GM21737 (cell line): ENCODE data around the gene C1GALT1C1L.
"Not testable (repeated sequence)": the region's sequence is repeated elsewhere in the genome, so short reads cannot be mapped to it uniquely, and the experiment has no call there.

ENCODE experiments used
- ATAC-seq: cut with Tn5 transposase; IDR thresholded peaks from one replicate; pipeline ENCODE4 v1.9.1; 2021; ENCODE audit warnings: mild to moderate bottlenecking, moderate library complexity; ENCODE audit not compliant: unreplicated experiment

The C1GALT1C1L gene

DNA sequence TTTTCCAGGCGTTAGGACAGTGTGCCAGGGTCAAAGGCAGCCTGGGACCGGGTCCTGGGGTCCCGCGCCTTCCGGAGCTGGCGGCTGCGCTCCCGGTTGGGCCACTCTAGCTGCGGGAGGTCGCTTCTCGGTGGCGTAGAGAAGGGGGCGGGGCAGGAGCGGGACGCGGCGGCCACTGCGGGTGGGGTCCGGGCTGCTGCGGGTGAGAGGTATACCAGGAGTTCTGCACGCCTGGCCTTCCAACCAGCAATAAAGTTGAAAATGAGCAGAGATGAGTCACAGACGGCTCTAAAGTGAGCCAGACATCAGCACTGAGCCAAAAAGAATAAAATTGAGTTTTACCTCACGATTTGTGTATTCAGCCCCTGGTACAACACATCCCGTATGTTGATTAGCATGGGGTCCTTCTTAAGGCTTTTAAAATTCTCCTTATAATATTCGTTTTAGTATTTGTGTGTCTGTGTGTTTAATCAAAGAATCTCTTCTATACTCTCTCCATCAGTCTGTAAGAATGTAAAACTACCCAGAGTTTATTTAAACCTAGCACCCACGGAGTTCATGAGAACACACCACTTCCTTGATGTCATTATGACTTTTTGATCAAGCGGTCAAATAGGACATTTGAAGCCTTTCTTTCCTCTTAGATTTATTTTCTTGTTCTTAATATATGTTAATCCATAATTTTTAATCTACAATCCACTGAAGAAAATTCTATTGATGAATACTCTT lies at the start of gene C1GALT1C1L:
C1GALT1C1L (minus strand) TSS at position 108 of the 729 bp plus-strand sequence; CDS start at position 1, 107 bp downstream.
- ATAC-seq, result no peak

DNA sequence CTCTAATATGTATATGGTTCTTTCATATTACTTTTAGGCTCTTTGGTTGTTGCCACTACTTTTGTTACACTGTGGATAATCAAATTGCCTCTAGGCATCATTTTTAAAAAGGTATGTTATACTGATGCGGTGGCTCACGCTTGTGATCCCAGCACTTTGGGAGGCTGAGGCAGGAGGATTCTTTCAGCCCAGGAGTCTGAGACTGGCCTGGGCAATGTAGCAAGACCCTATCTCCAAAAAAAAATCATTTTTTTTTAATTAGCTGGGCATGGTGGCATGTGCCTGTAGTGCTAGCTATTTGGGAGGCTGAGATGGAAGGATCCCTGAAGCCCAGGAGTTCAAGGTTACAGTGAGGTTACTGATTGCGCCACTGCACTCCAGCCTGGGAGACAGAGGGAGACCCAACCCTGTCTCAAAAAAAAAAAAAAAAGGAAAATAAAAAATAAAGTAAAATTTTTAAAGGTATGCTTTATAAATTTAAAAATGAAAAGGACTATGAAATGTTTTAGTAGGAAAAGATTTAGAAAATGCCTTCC lies 49.5 kb upstream of the C1GALT1C1L start:
- ATAC-seq, result no peak

DNA sequence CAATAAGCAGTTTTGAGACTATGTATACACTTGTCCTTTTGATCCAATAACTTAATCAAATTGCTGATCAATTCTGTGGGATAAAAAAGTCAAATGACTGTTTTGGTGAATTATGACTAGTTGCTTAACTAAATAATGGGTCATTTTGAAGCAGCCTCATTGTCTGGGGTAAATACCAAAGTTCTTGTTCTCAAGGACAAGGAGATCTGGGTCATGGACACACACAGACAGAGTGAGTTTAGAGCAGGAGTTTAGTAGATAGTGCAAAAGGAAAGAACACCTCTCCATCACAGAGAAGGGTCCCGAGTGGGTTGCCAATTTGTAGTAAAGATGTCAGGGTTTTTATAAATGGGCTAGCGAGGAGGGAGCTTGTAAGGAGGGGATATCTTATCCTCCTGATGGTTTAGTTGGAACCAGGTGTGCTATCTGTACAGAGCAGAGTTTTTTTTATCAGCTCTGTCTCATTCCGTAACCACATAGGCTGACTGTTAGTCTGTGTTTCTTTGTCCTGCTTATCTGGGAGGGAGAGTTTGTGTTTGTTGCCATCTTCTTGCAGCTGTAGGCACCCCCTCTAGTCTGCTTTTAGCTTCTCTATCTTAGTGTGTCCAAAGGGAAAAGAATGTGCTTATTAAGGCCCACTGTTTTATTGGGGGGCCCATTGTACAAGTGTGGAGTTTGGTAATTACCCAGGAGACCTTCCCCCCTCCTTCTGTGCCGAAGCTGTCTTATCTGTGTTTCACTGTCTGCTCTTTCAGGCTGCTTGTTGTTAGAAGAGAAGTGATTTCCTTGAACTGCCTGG lies 48.7 kb upstream of the C1GALT1C1L start:
- no peak for ATAC-seq

DNA sequence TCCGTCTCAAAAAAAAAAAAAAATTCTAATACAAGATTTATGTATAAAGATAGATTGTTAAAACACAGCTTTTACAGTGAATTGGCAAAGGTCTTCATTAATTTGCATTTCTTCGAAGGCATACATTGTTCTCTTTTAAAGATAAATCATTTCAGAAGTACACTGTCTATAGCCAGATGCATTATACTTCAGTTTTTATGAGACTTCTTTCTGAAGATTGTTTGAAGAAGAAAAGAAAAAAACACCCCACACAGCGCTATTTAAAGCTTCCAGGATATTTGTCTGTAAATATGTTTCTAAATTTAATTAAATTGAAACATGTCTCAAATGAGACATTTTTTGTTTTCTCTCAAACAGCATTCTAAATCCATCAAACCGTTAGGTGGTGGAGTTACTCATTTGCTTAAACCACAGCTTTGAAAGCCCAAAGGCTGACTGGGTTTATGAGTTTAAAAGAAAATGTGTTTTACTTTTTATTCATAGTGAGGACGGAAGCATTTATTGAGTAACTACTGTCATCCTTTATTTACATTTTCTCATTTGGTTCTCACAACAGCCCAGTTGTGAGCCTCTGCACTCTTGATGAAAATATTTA lies 42.4 kb upstream of the C1GALT1C1L start:
- ATAC-seq, result peak; percentile 66

DNA sequence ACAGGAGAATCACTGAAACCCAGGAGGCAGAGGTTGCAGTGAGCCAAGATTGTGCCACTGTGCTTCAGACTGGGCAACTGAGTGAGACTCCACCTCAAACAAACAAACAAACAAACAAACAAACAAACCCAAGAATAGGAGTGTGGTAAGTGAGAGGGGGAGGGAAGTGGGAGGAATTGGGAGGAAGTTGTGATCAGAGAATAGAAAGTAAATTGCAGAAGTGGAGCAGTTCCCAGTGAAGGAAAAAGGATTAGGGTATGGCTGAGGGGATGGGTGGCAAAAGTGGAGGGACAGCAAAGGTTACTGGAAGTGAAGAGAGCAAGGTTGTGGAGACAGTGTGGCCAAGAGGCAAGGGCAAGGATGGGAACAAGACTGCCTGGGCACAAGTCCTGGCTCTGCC lies 41.1 kb upstream of the C1GALT1C1L start:
- ATAC-seq, result no peak

DNA sequence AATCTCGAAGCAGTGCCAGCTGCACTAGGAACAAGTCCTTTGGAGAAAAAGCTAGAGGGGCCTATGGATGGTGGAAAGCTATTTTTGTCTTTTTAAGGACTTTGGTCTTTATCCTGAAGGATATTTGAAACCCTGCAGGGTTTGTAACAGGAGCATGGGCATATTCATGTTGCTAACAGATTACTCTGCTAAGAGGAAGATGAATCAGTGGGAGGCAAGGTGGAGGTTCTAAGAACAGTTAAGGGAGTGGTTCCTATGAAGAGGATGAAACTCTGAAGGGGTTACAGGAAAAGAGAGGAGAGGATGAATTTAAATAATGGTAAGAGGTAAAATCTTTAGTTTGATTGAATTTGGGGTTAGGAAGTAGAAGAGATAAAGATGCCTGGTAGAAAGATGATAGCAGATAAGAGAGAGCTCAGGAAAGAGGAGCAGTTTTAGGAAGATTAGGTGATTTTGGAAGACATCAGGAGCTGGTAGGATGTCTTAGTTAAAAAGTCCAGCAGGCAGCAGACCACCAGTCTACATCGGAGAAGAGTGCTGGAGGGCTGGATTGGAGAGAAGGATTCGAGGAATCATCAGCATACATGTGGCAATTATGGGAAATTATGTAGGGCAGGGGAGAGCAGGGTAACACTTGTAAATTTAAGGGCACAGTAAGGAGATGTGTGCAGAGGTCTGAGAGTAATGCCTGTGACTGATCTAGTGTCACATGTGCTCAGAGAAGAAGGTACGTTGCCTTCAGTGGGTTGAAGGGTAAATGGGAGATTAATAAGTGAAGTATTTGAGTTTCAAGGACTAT lies 39.3 kb upstream of the C1GALT1C1L start:
- ATAC-seq, result no peak

DNA sequence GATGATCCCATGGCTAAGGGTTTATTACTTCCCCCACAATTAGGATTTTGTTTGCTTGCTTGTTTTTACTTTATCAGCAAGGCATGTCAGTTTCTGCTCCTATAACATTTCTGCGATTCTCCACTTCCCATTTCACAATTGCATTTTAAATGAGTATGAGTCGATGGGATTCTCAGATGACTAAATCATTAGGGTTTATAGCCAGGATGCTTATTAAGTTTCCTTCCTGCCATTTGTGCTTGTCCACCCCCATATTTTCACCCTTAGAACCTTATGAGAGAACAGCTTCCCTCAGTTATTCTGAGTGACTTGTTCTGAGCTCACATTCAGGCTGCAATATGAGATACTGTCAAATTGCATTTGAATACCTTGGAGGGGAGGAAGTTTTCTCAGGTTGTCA lies 37.9 kb upstream of the C1GALT1C1L start:
- no peak for ATAC-seq

DNA sequence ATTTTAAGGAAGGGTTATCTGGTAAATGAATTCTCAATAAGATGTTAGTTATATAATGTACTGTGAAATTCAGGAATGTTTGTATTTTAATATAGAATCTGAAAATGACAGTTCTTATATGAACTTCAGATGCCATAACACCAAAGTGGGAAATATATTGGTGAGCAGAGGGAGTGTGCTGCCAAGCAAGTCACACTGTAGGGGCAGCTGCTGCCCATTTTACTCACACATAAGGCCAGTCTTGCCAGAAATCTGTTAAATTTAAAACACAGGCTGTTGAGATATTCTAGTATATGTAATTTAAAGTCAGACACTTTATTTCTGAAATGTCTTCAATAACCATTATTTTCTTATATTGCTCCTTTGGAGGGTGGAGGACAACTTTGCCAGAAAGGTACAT lies 34.6 kb upstream of the C1GALT1C1L start:
- no peak for ATAC-seq

DNA sequence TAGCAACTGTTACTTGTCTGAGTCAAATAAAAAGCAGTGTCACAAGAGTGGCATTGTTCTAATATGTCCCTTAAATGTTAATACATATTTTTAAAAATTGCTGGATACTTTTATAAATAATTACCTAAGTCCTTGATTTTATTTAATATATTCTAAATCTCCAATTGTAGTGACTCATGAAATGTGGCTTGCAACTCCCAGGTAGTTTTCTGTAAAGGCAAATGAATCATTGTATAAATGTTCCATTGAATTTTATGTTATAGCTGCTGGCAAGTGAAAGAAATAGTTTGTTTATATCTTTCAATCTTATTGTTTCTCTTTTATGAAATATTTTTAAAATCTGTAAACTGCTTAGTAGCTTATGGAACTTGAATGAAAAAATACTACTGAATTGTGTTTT lies 32.7 kb upstream of the C1GALT1C1L start:
- ATAC-seq, result no peak

DNA sequence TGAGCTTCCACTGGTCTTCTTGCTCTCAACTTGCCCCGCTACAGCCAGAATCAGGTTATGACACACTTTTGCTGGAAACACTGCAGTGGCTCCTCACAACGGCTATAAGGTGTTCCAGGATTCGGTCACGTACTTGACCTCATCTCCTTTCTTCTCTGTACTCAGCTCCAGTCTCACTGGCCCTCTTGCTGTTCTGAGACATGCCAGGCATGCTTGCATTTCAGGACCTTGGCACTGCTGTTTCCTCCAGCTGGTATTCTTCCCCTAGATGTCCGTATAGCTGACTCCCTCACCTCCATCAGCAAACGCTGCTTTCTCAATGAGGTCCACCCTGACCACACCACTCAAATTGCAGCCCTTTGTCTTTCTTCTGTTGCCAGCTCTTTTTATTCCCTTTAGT lies 31.9 kb upstream of the C1GALT1C1L start:
- no peak for ATAC-seq

DNA sequence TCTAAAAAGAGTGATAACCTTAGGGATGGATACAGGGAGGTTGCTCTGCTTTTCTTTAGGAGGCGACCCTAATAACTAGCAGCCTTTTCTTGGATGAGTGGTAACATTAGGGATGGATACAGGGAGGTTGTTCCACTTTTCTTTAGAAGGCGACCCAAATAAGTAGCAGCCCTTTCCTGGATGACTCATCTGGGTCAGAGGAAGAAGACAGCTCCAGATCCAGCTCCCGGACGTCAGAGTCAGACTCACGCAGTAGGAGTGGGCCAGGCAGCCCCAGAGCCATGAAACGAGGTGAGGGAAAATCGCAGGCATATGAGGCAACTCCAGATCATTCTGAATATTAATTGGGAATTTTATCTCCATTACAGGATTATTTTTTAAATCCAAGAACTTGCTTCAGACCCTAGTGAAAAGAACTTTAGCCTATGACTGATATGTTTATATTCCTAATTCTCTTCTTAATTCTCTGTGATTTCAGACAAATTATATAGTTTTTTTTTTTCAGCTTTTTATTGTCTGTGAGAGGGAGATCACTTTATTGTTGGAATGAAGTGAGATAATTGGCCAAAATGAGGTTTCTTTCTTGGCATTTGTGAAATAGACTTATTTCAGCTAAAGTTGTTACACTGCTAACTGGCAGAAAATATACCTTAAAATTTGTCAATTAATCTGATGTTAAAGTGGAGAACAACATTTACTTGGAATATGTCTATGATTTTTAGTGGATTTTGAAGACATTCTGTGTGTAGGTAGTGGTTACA lies 31.2 kb upstream of the C1GALT1C1L start:
- ATAC-seq, result no peak

DNA sequence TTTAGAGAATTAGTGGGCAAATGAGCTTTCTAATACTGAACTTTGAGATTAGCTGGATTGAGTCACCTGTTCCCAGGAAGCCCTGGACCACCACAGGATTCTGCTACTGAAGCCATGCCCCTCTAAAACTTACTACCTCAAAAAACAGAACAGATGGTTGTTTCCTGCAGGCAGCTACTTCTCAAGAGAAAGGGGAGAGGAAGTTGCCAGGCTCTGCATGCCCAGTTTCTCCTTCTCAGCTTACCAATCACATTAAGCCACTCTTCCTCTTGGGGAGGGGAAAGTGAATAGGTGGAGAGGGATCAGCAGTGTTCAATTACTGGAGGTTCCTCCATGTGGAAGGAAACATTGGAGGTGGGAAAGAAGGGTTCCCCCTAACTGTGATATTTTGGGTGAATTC lies 24.9 kb upstream of the C1GALT1C1L start:
- no peak for ATAC-seq

DNA sequence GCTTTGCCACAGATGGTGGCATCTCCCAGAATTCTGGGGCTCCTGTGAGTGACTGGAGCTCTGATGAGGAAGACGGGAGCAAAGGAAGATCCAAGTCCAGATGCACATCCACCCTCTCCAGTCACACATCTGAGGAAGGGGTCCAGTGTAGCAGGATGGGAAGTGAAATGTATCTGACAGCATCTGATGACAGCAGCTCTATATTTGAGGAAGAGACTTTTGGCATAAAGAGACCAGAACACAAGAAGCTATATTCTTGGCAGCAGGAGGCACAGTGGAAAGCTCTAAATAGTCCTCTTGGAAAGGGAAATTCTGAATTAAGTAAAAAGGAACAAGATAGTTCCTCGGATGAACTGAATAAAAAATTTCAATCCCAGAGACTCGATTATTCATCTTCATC lies 23.5 kb upstream of the C1GALT1C1L start:
- no peak for ATAC-seq

DNA sequence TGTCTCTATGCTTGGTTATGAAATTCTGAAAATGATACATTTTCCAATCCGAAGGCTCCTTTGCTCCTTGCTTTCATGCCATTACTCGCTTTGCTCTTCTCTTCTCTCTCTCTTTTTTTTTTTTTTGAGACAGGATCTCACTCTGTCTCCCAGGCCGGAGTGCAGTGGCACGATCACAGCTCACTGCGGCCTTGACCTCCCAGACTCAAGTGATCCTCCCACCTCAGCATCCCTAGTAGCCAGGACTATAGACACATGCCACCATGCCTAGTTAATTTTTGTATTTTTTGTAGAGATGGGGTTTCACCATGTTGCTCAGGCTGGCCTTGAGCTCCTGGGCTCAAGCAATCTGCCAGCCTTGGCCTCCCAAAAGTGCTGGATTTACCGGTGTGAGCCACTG lies 21.9 kb upstream of the C1GALT1C1L start:
- ATAC-seq, result not testable (repeated sequence)

DNA sequence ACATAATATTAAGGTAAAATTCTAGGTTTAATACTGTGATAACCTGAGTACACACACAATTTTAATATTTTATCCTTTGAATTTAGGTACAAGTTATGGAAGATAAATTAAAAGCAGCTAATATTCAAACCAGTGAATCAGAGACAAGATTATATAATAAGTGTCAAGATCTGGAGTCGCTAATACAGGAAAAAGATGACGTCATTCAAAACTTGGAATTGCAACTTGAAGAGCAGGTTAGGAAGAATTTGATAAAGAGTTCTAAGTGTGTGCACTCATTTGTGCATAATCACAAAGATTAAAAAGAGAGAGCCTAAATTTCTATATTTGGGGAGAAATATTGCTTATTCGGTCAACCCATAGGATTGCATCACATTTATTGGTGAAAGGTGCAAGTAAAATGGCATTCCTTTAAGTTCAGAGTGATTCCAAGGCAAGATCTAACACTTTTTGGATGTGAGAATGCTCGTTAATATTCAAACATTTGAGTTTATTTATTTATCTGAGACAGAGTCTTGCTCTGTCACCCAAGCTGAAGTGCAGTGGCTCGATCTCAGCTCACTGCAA lies 16.3 kb upstream of the C1GALT1C1L start:
- no peak for ATAC-seq

DNA sequence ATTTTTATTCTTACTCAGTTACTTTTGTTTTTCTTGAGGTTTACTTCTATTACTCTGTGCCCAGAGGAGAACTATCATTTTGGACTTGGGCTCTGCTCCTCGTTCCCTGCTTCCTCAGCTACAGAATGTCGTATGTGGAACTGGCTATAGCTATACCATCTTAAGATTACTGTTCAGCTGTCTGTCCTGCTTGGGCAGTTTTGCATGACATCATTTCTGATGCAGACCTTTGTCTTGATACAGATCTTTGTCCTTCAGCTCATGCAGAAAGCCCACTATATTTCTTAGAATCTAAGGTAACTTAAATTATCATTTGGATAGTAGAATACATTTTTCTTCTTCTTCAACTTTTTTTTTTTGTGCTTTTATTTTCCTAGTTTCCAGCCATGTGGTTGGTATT lies 13.8 kb upstream of the C1GALT1C1L start:
- no peak for ATAC-seq

DNA sequence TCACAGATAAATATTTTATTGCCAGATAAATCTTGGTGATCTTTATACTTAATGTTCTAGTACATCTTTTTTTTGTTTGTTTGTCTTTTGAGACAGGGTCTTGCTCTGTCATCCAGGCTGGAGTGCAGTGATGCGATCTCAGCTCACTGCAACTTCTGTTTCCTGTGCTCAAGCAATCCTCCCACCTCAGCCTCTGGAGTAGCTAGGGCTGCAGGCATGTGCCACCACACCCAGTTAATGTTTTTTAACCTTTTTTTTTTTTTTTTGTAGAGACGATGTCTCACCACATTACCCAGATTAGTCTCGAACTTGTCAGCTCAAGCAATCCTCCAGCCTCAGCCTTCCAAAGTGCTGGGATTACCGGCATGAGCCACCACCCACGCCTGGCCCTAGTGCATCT lies 9.1 kb upstream of the C1GALT1C1L start:
- no peak for ATAC-seq

DNA sequence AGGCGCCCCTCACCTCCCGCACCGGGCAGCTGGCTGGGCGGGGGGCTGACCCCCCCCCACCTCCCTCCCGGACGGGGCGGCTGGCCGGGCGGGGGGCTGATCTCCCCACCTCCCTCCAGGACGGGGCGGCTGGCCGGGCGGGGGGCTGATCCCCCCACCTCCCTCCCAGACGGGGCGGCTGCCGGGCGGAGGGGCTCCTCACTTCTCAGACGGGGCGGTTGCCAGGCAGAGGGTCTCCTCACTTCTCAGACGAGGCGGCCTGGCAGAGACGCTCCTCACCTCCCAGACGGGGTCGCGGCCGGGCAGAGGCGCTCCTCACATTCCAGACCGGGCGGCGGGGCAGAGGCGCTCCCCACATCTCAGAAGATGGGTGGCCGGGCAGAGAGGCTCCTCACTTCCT lies 1.6 kb upstream of the C1GALT1C1L start:
- not testable (repeated sequence) for ATAC-seq

DNA sequence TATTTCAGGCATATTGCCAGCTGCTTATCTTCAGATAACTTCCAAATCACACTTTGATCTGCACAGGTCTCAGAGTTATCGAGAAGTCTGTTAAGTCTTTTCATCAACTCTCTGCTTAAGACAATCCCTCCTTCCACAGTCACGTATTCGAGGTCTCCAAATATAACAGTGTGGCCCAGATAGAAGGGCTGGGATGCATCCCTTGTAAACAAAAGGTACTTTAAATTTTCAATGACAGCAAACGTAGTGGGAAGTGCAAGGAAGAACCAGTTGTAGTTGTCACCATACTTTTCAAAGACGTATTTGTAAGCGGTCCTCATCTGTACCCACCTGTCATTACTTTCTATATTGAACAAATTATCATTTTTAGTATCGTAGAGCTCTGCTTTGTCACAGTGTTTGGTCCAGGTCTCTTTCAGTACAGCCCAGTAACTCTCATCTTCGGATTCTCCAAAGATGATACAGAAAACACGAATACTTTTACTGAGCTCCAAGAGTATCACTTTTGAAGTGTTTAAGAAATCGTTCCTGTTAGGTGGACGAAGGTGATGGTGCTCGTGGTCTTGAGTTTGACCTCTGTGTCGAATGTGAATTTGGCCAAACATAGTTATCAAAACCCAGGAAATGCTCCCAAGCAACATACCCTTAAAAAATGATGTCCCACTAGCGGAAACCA lies 445 bp downstream of the C1GALT1C1L start:
- ATAC-seq, result no peak
